BLaER1 (cell line): ENCODE measurements around the gene DHRS13.
A peak's percentile ranks its signal among the peaks of the same experiment; 100 is the strongest.
"Not testable (repeated sequence)": the region's sequence is repeated elsewhere in the genome, so short reads cannot be mapped to it uniquely, and the experiment has no call there.

Experiments used
- H3K27ac ChIP-seq: shearing (Covaris generic); formaldehyde crosslinking; 2 replicates; pipeline ENCODE4 v1.8.1; 2022
- H3K27me3 ChIP-seq: shearing (Covaris generic); formaldehyde crosslinking; 2 replicates; pipeline ENCODE4 v1.8.1; 2022
- H3K36me3 ChIP-seq: shearing (Covaris generic); formaldehyde crosslinking; 2 replicates; pipeline ENCODE4 v1.8.1; 2022
- H3K4me1 ChIP-seq: shearing (Covaris generic); formaldehyde crosslinking; 2 replicates; pipeline ENCODE4 v1.8.1; 2022
- H3K4me2 ChIP-seq: shearing (Covaris generic); formaldehyde crosslinking; 2 replicates; pipeline ENCODE4 v1.8.1; 2022
- H3K4me3 ChIP-seq: shearing (Covaris generic); formaldehyde crosslinking; 2 replicates; pipeline ENCODE4 v1.8.1; 2022
- H3K9ac ChIP-seq: shearing (Covaris generic); formaldehyde crosslinking; 2 replicates; pipeline ENCODE4 v1.8.1; 2022
- H3K9me3 ChIP-seq: shearing (Covaris generic); formaldehyde crosslinking; 2 replicates; pipeline ENCODE4 v1.8.1; 2022
- H4K20me1 ChIP-seq: shearing (Covaris generic); formaldehyde crosslinking; 2 replicates; pipeline ENCODE4 v1.8.1; 2022
- Cebpa-rat ChIP-seq: shearing (Covaris generic); IDR thresholded peaks from 2 replicates; pipeline ENCODE4 v1.8.1; 2022

DHRS13 gene

DNA sequence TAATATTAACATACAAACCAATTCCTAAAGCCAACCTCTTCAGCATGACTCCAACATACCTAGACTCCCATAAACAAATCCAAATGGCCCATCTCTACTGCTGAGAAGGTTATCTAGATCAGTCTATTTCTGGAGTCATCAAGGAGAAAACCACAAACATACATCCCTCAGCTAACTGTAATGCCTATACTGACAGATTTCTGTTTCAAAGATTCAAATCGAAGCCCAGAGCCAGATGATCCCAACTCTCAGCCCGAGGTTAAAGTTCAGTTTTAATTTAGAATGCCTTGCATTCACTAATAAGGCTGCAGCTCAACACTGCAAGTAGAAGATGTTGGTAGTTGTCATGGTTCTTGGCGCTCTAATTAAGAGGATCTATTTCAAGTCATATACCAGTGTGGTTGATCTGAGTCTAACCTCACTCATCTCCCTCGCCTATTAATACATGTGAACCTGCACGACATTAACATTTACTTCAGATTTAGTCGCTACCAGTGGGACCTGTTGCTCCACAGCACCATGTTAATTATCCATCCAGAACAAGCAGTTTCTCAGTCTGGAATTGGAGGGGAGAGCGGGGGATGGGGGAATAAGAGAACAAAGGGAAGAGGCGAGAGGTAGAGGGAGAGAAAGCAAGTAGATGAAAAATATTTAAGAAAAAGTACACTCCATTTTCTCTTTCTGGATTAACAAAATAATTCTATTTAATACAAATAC, 33.0 kb upstream of the DHRS13 start:
- H3K27ac ChIP-seq = peak overlapping the region; percentile 49

DNA sequence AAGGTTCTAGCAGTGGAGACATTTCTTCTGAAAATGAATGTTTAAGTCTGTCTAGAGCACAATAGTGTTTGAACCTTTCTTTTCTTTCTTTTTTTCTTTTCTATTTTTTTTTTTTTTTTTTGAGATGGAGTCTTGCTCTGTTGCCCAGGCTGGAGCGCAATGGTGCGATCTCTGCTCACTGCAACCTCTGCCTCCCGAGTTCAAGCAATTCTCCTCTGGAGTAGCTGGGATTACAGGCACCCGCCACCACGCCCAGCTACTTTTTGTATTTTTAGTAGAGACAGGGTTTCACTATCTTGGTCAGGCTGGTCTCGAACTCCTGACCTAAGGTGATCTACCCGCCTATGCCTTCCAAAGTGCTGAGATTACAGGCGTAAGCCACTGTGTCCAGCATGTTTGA, 31.6 kb upstream of the DHRS13 start:
- H3K36me3 ChIP-seq = peaks cover 65% of the 10 kb centered on the region

More for the DNA sequence above, 33.0 kb upstream of the DHRS13 start:
- H3K9me3 ChIP-seq = no peaks in the 10 kb centered on the region
- H3K4me3 ChIP-seq = no peak overlapping the region
- peak overlapping the region; percentile 66 for H3K4me2 ChIP-seq
- 0 out of 2 replicates have a peak overlapping the region, but pooled peaks have one; percentile 48 for H3K9ac ChIP-seq
- H3K4me1 ChIP-seq = peaks cover 72% of the 10 kb centered on the region
- H4K20me1 ChIP-seq = peaks cover 100% of the 10 kb centered on the region
- TF ChIP-seq Cebpa-rat = no peak
- no peaks in the 10 kb centered on the region for H3K27me3 ChIP-seq
- H3K36me3 ChIP-seq = peaks cover 63% of the 10 kb centered on the region

DNA sequence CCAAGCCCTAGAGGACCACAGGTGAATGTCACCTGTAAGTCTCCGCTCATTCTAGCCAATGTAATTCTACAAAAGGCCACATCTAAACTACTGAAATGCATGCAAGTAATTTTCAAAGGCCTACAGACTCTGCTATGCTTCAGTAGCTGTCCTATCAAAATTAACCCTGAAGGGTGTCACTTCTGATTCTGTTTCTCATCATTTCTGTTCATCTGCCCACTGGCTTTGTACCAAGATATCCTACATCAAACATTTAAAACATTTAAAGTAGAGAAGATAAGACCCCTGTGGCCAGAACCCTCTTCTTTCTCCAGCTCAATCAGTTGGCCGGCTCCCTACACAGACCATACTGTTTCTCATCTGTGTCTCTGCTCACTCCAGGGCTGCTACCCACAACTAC, 26.9 kb upstream of the DHRS13 start:
- no peaks in the 10 kb centered on the region for H3K27me3 ChIP-seq
- peak overlapping the region; percentile 54 for H3K4me2 ChIP-seq
- H3K36me3 ChIP-seq = peaks cover 89% of the 10 kb centered on the region
- H3K4me1 ChIP-seq = peaks cover 63% of the 10 kb centered on the region
- no peak overlapping the region for H3K27ac ChIP-seq
- H3K9ac ChIP-seq = no peak overlapping the region
- peaks cover 100% of the 10 kb centered on the region for H4K20me1 ChIP-seq
- no peak overlapping the region for H3K4me3 ChIP-seq
- no peak for TF ChIP-seq Cebpa-rat
- no peaks in the 10 kb centered on the region for H3K9me3 ChIP-seq

More for the DNA sequence above, 31.6 kb upstream of the DHRS13 start:
- peaks cover 72% of the 10 kb centered on the region for H3K4me1 ChIP-seq
- not testable (repeated sequence) for H3K9ac ChIP-seq, H3K27me3 ChIP-seq, H3K9me3 ChIP-seq, H3K27ac ChIP-seq, H3K4me2 ChIP-seq, H3K4me3 ChIP-seq
- H4K20me1 ChIP-seq = peaks cover 100% of the 10 kb centered on the region

DNA sequence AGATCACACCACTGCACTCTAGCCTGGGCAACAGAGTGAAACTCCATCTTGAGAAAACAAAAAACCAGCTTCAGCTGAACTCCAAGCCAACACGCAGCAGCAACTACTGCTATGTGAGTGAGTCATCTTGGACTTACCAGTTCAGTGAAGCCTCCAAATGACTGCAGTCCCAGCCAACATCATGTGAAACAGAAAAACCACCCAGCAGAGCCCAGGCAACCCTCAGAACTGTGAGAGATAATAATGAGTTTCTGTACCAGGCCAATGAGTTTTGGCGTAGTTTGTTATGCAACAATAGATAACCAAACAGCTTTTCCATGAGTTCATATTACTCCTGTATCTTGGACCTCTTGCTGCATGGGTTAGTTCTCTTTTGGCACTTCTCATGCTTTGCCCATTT, 25.2 kb upstream of the DHRS13 start:
- H3K4me1 ChIP-seq = peaks cover 56% of the 10 kb centered on the region
- H3K4me3 ChIP-seq = no peak overlapping the region
- no peak for TF ChIP-seq Cebpa-rat

DNA sequence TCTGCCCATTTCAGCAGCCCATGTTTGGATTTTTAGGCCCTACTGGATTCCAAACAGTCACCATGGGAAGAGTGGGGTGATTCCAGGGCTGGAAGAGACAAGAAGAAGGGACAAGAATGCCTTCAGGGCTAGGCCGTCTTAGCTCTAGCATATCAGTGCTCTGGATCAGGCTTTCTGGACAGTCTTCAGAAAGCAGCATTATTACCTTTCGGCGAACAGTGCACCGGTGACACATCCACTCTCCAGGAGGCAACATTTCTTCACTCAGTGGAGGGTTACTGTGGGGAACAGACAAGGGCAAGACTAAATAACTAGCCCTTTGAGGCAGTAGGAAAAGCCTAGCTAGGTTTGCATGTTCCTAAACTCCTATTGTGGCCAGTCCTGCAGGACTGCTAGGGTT, 23.9 kb upstream of the DHRS13 start:
- no peaks in the 10 kb centered on the region for H3K27me3 ChIP-seq
- H3K9me3 ChIP-seq = no peaks in the 10 kb centered on the region
- H4K20me1 ChIP-seq = peaks cover 92% of the 10 kb centered on the region
- H3K4me1 ChIP-seq = peaks cover 56% of the 10 kb centered on the region
- peaks cover 89% of the 10 kb centered on the region for H3K36me3 ChIP-seq
- peak overlapping the region; percentile 50 for H3K4me2 ChIP-seq
- no peak overlapping the region; the same call in 1 of the 2 replicates for H3K9ac ChIP-seq
- peak overlapping the region; percentile 58 for H3K27ac ChIP-seq
- H3K4me3 ChIP-seq = no peak overlapping the region
- TF ChIP-seq Cebpa-rat = no peak

More for the DNA sequence above, 25.2 kb upstream of the DHRS13 start:
- Histone ChIP-seq H3K4me2 (no peak overlapping the region), H3K9ac (no peak overlapping the region), H3K27ac (no peak overlapping the region), H3K36me3 (peaks cover 89% of the 10 kb centered on the region), H3K9me3 (no peaks in the 10 kb centered on the region), H4K20me1 (peaks cover 95% of the 10 kb centered on the region), H3K27me3 (no peaks in the 10 kb centered on the region)

DNA sequence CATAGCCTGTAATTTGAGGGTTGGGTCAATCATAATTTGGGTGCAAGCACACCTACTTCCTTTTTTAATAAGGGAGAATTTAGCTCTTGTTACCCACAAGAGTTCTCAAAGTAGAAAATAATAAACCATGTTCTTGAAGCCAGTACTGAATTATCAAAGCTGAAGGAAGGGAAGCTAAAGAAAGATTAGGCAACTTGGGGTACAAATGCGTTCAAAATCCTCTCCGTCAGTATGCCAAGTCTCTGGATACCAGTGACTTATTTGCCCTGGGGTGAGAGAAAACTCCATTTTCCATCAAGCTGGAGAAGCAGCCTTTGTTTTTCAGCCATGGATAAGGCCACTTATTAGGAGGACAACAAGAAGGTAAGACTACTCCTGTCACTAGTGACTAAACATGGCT, 23.5 kb upstream of the DHRS13 start:
- Histone ChIP-seq H3K4me1 (peaks cover 53% of the 10 kb centered on the region), H3K27me3 (no peaks in the 10 kb centered on the region), H3K4me2 (peak overlapping the region; percentile 50), H3K27ac (peak overlapping the region; percentile 58), H3K4me3 (no peak overlapping the region), H3K36me3 (peaks cover 89% of the 10 kb centered on the region), H3K9me3 (no peaks in the 10 kb centered on the region), H4K20me1 (peaks cover 92% of the 10 kb centered on the region), H3K9ac (no peak overlapping the region; the same call in 1 of the 2 replicates)
- TF ChIP-seq Cebpa-rat = no peak

DNA sequence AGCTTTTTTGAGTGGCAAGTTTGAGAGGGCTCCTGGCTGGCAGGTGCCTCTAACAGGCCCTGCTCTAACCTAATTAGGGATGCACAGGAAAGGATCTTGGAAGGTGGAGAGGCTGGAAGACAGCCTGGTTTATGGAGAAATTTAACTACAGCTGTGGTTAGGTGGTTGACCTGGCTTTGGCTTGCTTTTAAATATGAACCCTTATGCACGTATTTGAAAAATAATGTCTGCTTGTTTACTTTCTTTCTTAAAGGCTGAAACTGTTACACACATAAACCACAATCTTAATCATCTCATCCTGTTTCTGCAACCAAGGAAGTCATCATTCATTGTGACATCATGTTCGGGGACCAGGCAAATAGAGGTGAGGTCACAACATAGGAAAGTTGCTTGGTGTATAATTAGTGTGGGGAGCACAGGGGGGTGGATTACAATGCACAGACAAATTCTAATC, 23.1 kb upstream of the DHRS13 start:
- TF ChIP-seq Cebpa-rat = no peak
- peaks cover 49% of the 10 kb centered on the region for H3K4me1 ChIP-seq
- no peaks in the 10 kb centered on the region for H3K27me3 ChIP-seq
- peaks cover 89% of the 10 kb centered on the region for H3K36me3 ChIP-seq
- 0 out of 2 replicates have a peak overlapping the region, but pooled peaks have one; percentile 58 for H3K27ac ChIP-seq
- no peaks in the 10 kb centered on the region for H3K9me3 ChIP-seq
- peaks cover 88% of the 10 kb centered on the region for H4K20me1 ChIP-seq
- H3K9ac ChIP-seq = no peak overlapping the region
- peak overlapping the region; percentile 50 for H3K4me2 ChIP-seq
- H3K4me3 ChIP-seq = no peak overlapping the region

DNA sequence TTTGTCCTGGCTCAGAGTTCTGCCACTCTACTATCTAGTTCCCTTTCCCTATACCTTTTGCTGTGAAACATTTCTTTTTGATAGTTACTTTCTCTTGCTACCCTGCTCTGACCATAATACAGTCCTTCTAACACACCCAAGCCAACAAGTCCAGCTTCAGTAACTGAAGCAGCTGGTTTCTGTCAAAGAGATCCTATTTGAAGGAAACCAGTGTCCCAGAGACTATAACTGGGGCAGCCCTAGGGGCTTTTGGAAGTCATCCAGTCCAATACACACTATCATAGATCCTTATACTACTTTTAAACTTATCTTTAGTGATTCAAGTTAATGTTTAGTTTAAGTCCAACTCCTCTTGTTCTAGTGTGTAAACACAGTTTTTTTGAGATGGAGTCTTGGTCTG, 17.3 kb upstream of the DHRS13 start:
- Histone ChIP-seq H3K4me2 (no peak overlapping the region), H3K4me3 (no peak overlapping the region), H3K9me3 (no peaks in the 10 kb centered on the region), H4K20me1 (peaks cover 75% of the 10 kb centered on the region), H3K27ac (no peak overlapping the region), H3K27me3 (no peaks in the 10 kb centered on the region), H3K4me1 (peaks cover 1% of the 10 kb centered on the region; the same call in 1 of the 2 replicates), H3K9ac (no peak overlapping the region), H3K36me3 (peaks cover 100% of the 10 kb centered on the region)
- no peak for TF ChIP-seq Cebpa-rat

DNA sequence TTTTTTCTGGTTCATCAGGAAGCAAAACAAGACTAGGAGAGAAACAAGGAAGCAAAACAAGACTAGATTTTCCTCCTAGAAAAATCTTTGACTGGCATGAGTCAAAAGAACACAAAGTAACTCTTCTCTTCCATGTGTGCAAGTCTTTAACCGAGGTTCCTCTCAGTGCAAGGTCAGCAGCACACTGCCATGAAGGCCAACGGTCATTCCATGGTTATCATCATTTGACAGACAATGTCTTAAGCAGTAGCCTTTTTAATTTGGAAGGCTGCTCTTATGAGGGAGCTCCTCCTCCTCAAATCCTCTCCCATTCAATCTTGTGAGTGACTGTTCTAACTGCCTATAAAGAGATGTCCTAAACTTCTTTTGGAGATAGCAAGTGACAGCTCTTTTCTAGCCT, 15.4 kb upstream of the DHRS13 start:
- peaks cover 100% of the 10 kb centered on the region for H3K36me3 ChIP-seq
- H3K4me2 ChIP-seq = no peak overlapping the region

DNA sequence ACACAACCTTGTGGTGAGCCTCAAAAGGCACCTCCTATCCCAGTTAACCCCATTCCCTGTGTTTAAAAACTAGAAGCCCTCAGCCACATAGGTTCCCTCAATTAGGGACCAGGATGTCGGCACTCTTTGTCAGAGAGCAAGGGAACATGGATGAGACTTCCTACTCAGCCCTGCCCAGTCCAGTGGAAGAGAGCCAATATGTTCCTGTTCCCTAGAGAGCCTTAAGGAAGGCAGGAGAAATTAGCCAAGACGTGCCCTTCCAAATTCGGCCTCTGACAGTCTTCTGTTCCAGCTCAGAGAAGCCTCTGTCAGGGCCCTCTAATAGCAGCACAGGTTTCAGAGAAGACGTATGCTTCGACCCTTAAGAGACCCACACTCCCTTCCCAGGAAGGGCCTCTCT, 14.6 kb upstream of the DHRS13 start:
- H3K27me3 ChIP-seq = no peaks in the 10 kb centered on the region
- no peak overlapping the region for H3K27ac ChIP-seq
- H3K4me1 ChIP-seq = no peaks in the 10 kb centered on the region
- no peaks in the 10 kb centered on the region for H3K9me3 ChIP-seq
- no peak overlapping the region for H3K4me2 ChIP-seq
- peaks cover 100% of the 10 kb centered on the region for H3K36me3 ChIP-seq
- TF ChIP-seq Cebpa-rat = no peak
- H3K9ac ChIP-seq = 0 out of 2 replicates have a peak overlapping the region, but pooled peaks have one; percentile 41
- no peak overlapping the region for H3K4me3 ChIP-seq
- peaks cover 58% of the 10 kb centered on the region for H4K20me1 ChIP-seq

More for the DNA sequence above, 15.4 kb upstream of the DHRS13 start:
- peaks cover 63% of the 10 kb centered on the region for H4K20me1 ChIP-seq
- no peak overlapping the region for H3K9ac ChIP-seq
- no peaks in the 10 kb centered on the region for H3K9me3 ChIP-seq
- H3K27me3 ChIP-seq = no peaks in the 10 kb centered on the region
- H3K4me3 ChIP-seq = no peak overlapping the region
- H3K27ac ChIP-seq = no peak overlapping the region
- no peak for TF ChIP-seq Cebpa-rat
- no peaks in the 10 kb centered on the region for H3K4me1 ChIP-seq
